CD4-positive, alpha-beta T cell treated with Interleukin-4 for 4 hours (primary cell): ENCODE data around the gene IZUMO4.
"Not testable (repeated sequence)": the region's sequence is repeated elsewhere in the genome, so short reads cannot be mapped to it uniquely, and the experiment has no call there.

ENCODE experiments used
- DNase-seq: peaks from one replicate; pipeline ENCODE4 v3.0.0-alpha.2; 2020

Gene IZUMO4

GRCh38 chr19:2110822-2111221 lies 14.1 kb downstream of the IZUMO4 start:
- no peak for DNase-seq

GRCh38 chr19:2111425-2111824 lies 14.7 kb downstream of the IZUMO4 start:
- no peak for DNase-seq

- no peak for DNase-seq
Observed at GRCh38 chr19:2111886-2112285, 15.2 kb downstream of the IZUMO4 start.

- DNase-seq: peak; percentile 19
Observed at GRCh38 chr19:2112516-2113320, 16.0 kb downstream of the IZUMO4 start.

- DNase-seq: no peak
Observed at GRCh38 chr19:2113439-2114211, 16.9 kb downstream of the IZUMO4 start.

GRCh38 chr19:2114218-2114617 lies 17.5 kb downstream of the IZUMO4 start:
- DNase-seq: no peak

GRCh38 chr19:2114821-2115220 lies 18.1 kb downstream of the IZUMO4 start:
- DNase-seq: no peak

GRCh38 chr19:2115324-2115723 lies 18.6 kb downstream of the IZUMO4 start:
- no peak for DNase-seq

- DNase-seq: no peak
Observed at GRCh38 chr19:2115911-2116426, 19.3 kb downstream of the IZUMO4 start.

GRCh38 chr19:2116507-2116906 lies 19.8 kb downstream of the IZUMO4 start:
- DNase-seq: no peak

- no peak for DNase-seq
Observed at GRCh38 chr19:2117215-2117960, 20.7 kb downstream of the IZUMO4 start.

GRCh38 chr19:2118438-2118837 lies 21.7 kb downstream of the IZUMO4 start:
- DNase-seq: no peak

GRCh38 chr19:2119921-2120785 lies 23.4 kb downstream of the IZUMO4 start:
- no peak for DNase-seq

- DNase-seq: no peak
Observed at GRCh38 chr19:2120821-2121220, 24.1 kb downstream of the IZUMO4 start.

- DNase-seq: no peak
Observed at GRCh38 chr19:2121416-2122051, 24.8 kb downstream of the IZUMO4 start.

- DNase-seq: no peak
Observed at GRCh38 chr19:2122251-2122650, 25.5 kb downstream of the IZUMO4 start.

- DNase-seq: no peak
Observed at GRCh38 chr19:2122982-2123381, 26.3 kb downstream of the IZUMO4 start.

- DNase-seq: no peak
Observed at GRCh38 chr19:2123682-2124387, 27.1 kb downstream of the IZUMO4 start.

GRCh38 chr19:2126879-2127518 lies 30.3 kb downstream of the IZUMO4 start:
- DNase-seq: no peak

GRCh38 chr19:2127758-2128157 lies 31.0 kb downstream of the IZUMO4 start:
- no peak for DNase-seq

- DNase-seq: not testable (repeated sequence)
Observed at GRCh38 chr19:2128252-2128651, 31.5 kb downstream of the IZUMO4 start.
